DND-41 (cell line): Measurements from ENCODE around the gene WAC.
A peak's percentile ranks its signal among the peaks of the same experiment; 100 is the strongest.

Source experiments
- ATAC-seq: fragments of 200-7000 bp; cut with Tn5 transposase; 3 replicates; pipeline ENCODE4 v1.9.1; 2021; ENCODE audit warnings: low read depth; ENCODE audit not compliant: insufficient read depth
- DNase-seq: peaks from one replicate; pipeline ENCODE4 v3.0.0-alpha.2; 2020
- H2AFZ ChIP-seq: 2 replicates; pipeline ENCODE4 v1.6.0; 2012; ENCODE audit warnings: low read depth, low read length
- H3K27ac ChIP-seq: 2 replicates; pipeline ENCODE4 v1.5.1; 2012; ENCODE audit warnings: low read length, inconsistent platforms
- H3K27me3 ChIP-seq: fragments of 200-600 bp; sonication (generic); 2 replicates; pipeline ENCODE4 v1.6.0; 2012; ENCODE audit warnings: low read length, mild to moderate bottlenecking, inconsistent platforms; ENCODE audit not compliant: insufficient read depth, poor library complexity
- H3K36me3 ChIP-seq: 2 replicates; pipeline ENCODE4 v1.5.1; 2012; ENCODE audit warnings: low read length, inconsistent platforms; ENCODE audit not compliant: insufficient read depth
- H3K4me1 ChIP-seq: 2 replicates; pipeline ENCODE4 v1.5.1; 2012; ENCODE audit warnings: mild to moderate bottlenecking, low read length; ENCODE audit not compliant: insufficient read depth
- H3K4me2 ChIP-seq: 2 replicates; pipeline ENCODE4 v1.6.0; 2012; ENCODE audit warnings: mild to moderate bottlenecking, moderate library complexity, low read length, inconsistent platforms; ENCODE audit not compliant: insufficient read depth
- H3K4me3 ChIP-seq, 2 experiments: fragments of 200-600 bp in 1 of 2; shearing (Covaris generic) in 1 of 2; 2 replicates each; pipeline ENCODE4 v1.5.1; 2012 to 2016; ENCODE audit warnings: inconsistent platforms in 2 of 2, low read length in 2 of 2, mild to moderate bottlenecking in 2 of 2, low read depth in 1 of 2, moderate library complexity in 1 of 2
- H3K79me2 ChIP-seq: 2 replicates; pipeline ENCODE4 v1.6.0; 2012; ENCODE audit warnings: low read length, inconsistent platforms; ENCODE audit not compliant: insufficient read depth
- H3K9ac ChIP-seq: 2 replicates; pipeline ENCODE4 v1.6.0; 2012; ENCODE audit warnings: low read depth, mild to moderate bottlenecking, inconsistent platforms, low read length, moderate library complexity
- H3K9me3 ChIP-seq: 2 replicates; pipeline ENCODE4 v1.5.1; 2012; ENCODE audit warnings: low read length, moderate library complexity, mild to moderate bottlenecking, inconsistent platforms; ENCODE audit not compliant: insufficient read depth, severe bottlenecking
- H4K20me1 ChIP-seq: 2 replicates; pipeline ENCODE4 v1.6.0; 2012; ENCODE audit warnings: low read length; ENCODE audit not compliant: insufficient read depth
- EZH2 ChIP-seq: IDR thresholded peaks from 3 replicates; pipeline ENCODE4 v1.6.1; 2012; ENCODE audit warnings: borderline replicate concordance, low read depth, mild to moderate bottlenecking, moderate library complexity, low read length, inconsistent platforms; ENCODE audit not compliant: severe bottlenecking
- TF ChIP-seq, protein P1 (sequence below): IDR thresholded peaks from 2 replicates; pipeline ENCODE4 v1.5.1; 2012; ENCODE audit warnings: borderline replicate concordance, low read length, moderate library complexity, mild to moderate bottlenecking; ENCODE audit not compliant: poor library complexity, severe bottlenecking; ENCODE audit errors: extremely low read depth

The WAC gene

GRCh38 chr10:28637346-28637745, 104.4 kb downstream of the WAC start:
- Histone ChIP-seq H3K9me3 (no peaks in the 10 kb centered on the region), H3K36me3 (no peaks in the 10 kb centered on the region), H3K4me2 (no peak overlapping the region), H3K4me1 (no peaks in the 10 kb centered on the region), H3K79me2 (no peaks in the 10 kb centered on the region), H3K27ac (no peak overlapping the region), H2AFZ (no peak overlapping the region), H3K9ac (no peak overlapping the region), H3K27me3 (no peaks in the 10 kb centered on the region), H4K20me1 (no peaks in the 10 kb centered on the region), H3K4me3 (no peak overlapping the region)
- DNase-seq: no peak
- TF ChIP-seq EZH2: no peak
- TF ChIP-seq, protein P1, sequence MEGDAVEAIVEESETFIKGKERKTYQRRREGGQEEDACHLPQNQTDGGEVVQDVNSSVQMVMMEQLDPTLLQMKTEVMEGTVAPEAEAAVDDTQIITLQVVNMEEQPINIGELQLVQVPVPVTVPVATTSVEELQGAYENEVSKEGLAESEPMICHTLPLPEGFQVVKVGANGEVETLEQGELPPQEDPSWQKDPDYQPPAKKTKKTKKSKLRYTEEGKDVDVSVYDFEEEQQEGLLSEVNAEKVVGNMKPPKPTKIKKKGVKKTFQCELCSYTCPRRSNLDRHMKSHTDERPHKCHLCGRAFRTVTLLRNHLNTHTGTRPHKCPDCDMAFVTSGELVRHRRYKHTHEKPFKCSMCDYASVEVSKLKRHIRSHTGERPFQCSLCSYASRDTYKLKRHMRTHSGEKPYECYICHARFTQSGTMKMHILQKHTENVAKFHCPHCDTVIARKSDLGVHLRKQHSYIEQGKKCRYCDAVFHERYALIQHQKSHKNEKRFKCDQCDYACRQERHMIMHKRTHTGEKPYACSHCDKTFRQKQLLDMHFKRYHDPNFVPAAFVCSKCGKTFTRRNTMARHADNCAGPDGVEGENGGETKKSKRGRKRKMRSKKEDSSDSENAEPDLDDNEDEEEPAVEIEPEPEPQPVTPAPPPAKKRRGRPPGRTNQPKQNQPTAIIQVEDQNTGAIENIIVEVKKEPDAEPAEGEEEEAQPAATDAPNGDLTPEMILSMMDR: no peak
- ATAC-seq: no peak

DNA sequence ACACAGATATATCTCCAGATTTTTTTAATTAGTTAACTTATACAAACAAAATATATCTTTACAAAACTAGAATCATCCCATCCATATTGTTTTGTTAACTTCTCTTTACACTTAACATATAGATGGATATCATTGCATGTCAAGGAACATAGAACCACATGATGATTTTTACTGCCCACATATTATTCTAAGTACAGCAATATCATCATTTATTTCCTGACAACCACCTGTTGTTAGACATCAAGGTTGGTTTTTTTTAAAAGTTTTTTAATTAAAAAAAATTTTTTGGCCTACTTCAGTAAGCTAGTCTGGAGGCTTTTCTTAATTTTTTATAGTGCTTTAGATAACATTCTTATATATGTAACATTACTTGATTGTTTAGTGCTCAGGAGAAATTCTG, 105.5 kb downstream of the WAC start:
- H3K4me2 ChIP-seq: no peak overlapping the region
- no peak overlapping the region for H3K9ac ChIP-seq
- H3K79me2 ChIP-seq: no peaks in the 10 kb centered on the region
- H3K27ac ChIP-seq: no peak overlapping the region
- H2AFZ ChIP-seq: no peak overlapping the region
- no peaks in the 10 kb centered on the region for H3K36me3 ChIP-seq
- DNase-seq: no peak
- no peaks in the 10 kb centered on the region for H3K9me3 ChIP-seq
- H4K20me1 ChIP-seq: no peaks in the 10 kb centered on the region
- TF ChIP-seq, protein P1: no peak
- no peak for TF ChIP-seq EZH2
- H3K4me3 ChIP-seq: no peak overlapping the region
- H3K27me3 ChIP-seq: no peaks in the 10 kb centered on the region
- H3K4me1 ChIP-seq: no peaks in the 10 kb centered on the region
- no peak for ATAC-seq

DNA sequence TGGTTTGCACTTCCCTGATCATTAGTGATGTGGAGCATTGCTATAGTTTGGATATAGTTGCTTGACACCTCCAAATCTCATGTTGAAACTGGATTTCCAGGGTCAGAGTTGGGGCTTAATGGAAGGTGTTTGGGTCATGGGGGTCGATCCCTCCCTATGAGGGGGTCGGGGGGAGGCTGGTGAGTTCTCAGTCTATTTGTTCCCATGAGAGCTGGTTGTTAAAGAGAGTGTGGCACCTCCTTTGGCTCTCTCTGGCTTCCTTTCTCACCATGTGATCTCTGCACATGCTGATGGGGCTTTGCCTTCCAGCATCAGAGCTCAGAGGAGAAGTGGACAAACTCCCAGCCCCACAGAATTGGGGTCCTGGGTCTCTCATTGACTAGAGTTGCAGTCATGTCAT, 107.6 kb downstream of the WAC start:
- Histone ChIP-seq H4K20me1 (no peaks in the 10 kb centered on the region), H3K4me2 (no peak overlapping the region), H3K9ac (no peak overlapping the region), H3K27me3 (no peaks in the 10 kb centered on the region), H3K79me2 (no peaks in the 10 kb centered on the region), H3K4me1 (no peaks in the 10 kb centered on the region), H3K4me3 (no peak overlapping the region), H3K27ac (no peak overlapping the region), H3K36me3 (no peaks in the 10 kb centered on the region), H2AFZ (no peak overlapping the region), H3K9me3 (no peaks in the 10 kb centered on the region)
- ATAC-seq: no peak
- no peak for TF ChIP-seq EZH2
- TF ChIP-seq, protein P1: no peak
- no peak for DNase-seq

DNA sequence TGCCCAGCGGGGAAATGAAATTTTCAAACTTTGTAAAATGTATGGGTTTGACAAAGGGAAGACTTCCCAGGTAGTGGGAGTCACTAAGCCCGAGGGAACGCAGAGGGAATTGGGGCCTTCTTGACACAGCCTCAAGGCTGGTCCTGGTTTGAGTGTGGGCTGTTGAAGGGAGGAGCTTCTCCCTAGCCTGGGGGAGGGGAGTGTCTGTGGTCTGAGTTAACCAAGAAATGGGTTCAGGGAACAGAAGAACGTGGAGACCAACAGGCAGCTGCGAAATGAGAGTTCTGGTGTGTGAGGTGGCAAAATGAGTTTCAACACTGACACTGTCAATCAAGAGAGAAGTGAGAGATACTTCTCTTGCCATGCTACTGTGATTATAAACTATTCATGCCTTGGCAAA, 111.7 kb downstream of the WAC start:
- H4K20me1 ChIP-seq: no peaks in the 10 kb centered on the region
- DNase-seq: peak; percentile 28
- TF ChIP-seq, protein P1: no peak
- TF ChIP-seq EZH2: no peak
- no peak overlapping the region for H3K4me2 ChIP-seq
- no peak overlapping the region for H3K27ac ChIP-seq
- H3K4me3 ChIP-seq: no peak overlapping the region
- ATAC-seq: peak; percentile 79
- H3K36me3 ChIP-seq: no peaks in the 10 kb centered on the region
- no peaks in the 10 kb centered on the region for H3K9me3 ChIP-seq
- no peak overlapping the region for H3K9ac ChIP-seq
- H3K79me2 ChIP-seq: no peaks in the 10 kb centered on the region
- no peaks in the 10 kb centered on the region for H3K4me1 ChIP-seq
- H3K27me3 ChIP-seq: no peaks in the 10 kb centered on the region
- H2AFZ ChIP-seq: no peak overlapping the region
